NCI-H526 treated with DMSO at 0.1 percent for 48 hours (cell line): ENCODE data around the gene FAM43A.

Source experiments
- DNase-seq: peaks from one replicate; lab custom pipeline; 2025; lab: John Stamatoyannopoulos, UW

The FAM43A gene

GRCh38 chr3:194711286-194711685, 25.6 kb downstream of the FAM43A start:
- DNase-seq: no peak

GRCh38 chr3:194711913-194712312, 26.2 kb downstream of the FAM43A start:
- no peak for DNase-seq

GRCh38 chr3:194713299-194714136, 27.8 kb downstream of the FAM43A start:
- DNase-seq: no peak

- no peak for DNase-seq
Observed at GRCh38 chr3:194714137-194714455, 28.4 kb downstream of the FAM43A start.

- no peak for DNase-seq
Observed at GRCh38 chr3:194714564-194714963, 28.9 kb downstream of the FAM43A start.

GRCh38 chr3:194715022-194715800, 29.5 kb downstream of the FAM43A start:
- DNase-seq: no peak

GRCh38 chr3:194718079-194718478, 32.4 kb downstream of the FAM43A start:
- DNase-seq: no peak

- no peak for DNase-seq
Observed at GRCh38 chr3:194720048-194720447, 34.4 kb downstream of the FAM43A start.

GRCh38 chr3:194723846-194724618, 38.3 kb downstream of the FAM43A start:
- DNase-seq: no peak

GRCh38 chr3:194725346-194725745, 39.7 kb downstream of the FAM43A start:
- DNase-seq: no peak

- no peak for DNase-seq
Observed at GRCh38 chr3:194727435-194728128, 41.9 kb downstream of the FAM43A start.

GRCh38 chr3:194728986-194729385, 43.3 kb downstream of the FAM43A start:
- DNase-seq: no peak

GRCh38 chr3:194730365-194730764, 44.7 kb downstream of the FAM43A start:
- DNase-seq: peak; percentile 94

GRCh38 chr3:194731506-194732073, 45.9 kb downstream of the FAM43A start:
- DNase-seq: no peak

- no peak for DNase-seq
Observed at GRCh38 chr3:194732617-194733016, 46.9 kb downstream of the FAM43A start.

GRCh38 chr3:194736277-194736895, 50.7 kb downstream of the FAM43A start:
- no peak for DNase-seq

GRCh38 chr3:194736896-194737600, 51.4 kb downstream of the FAM43A start:
- no peak for DNase-seq
